ENCODE data around the gene IMP3. TPM values are rescaled to one million over a fixed set of nuclear protein-coding genes. Genes with fewer than 3 reads are reported as not detected.

IMP3 gene
- total RNA-seq, 1 donor from 2014 or later, result 54.9 TPM

DNA sequence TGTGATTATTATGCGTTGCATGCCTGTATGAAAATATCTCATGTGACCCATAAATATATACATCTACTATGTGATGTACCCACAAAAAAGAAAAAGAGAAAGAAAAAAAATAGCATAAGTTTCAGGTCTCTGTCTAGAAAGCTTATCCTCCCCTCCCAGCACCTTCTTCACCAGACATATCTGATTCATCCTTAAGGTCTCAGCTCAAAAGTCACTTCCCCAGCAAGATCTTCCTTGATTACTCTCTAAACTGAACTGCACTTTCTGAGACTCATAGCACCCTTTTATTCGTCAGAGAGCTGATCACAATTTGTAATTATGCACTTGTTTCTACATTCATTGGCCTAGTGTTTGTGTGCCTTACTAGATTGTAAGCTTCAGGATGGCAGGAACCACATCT is 49.8 kb downstream of the IMP3 start:
- H3K27me3 ChIP-seq, result no peaks in the 10 kb centered on the region
- peaks cover 18% of the 10 kb centered on the region for H3K36me3 ChIP-seq
- H3K4me1 ChIP-seq, result no peaks in the 10 kb centered on the region
- TF ChIP-seq, protein P1, sequence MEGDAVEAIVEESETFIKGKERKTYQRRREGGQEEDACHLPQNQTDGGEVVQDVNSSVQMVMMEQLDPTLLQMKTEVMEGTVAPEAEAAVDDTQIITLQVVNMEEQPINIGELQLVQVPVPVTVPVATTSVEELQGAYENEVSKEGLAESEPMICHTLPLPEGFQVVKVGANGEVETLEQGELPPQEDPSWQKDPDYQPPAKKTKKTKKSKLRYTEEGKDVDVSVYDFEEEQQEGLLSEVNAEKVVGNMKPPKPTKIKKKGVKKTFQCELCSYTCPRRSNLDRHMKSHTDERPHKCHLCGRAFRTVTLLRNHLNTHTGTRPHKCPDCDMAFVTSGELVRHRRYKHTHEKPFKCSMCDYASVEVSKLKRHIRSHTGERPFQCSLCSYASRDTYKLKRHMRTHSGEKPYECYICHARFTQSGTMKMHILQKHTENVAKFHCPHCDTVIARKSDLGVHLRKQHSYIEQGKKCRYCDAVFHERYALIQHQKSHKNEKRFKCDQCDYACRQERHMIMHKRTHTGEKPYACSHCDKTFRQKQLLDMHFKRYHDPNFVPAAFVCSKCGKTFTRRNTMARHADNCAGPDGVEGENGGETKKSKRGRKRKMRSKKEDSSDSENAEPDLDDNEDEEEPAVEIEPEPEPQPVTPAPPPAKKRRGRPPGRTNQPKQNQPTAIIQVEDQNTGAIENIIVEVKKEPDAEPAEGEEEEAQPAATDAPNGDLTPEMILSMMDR (IDR thresholded peaks at IDR 0.05), result no peak
- ATAC-seq, result no peak
- DNase-seq, result no peak
- H3K9me3 ChIP-seq, result no peaks in the 10 kb centered on the region
- no peak overlapping the region for H3K27ac ChIP-seq
- H3K4me3 ChIP-seq, result no peak overlapping the region
- intact Hi-C loops (cut with DNase I), result no loop called here

Other genes starting within 250 kb of the IMP3 start
- 56.0 TPM for gene SIN3A, start 188.5 kb downstream of the IMP3 start, total RNA-seq
- 26.0 TPM for gene PTPN9, start 60.9 kb downstream of the IMP3 start, total RNA-seq
- gene SNUPN, start 14.5 kb downstream of the IMP3 start, total RNA-seq, result 23.5 TPM
- gene SNX33, start 7.7 kb upstream of the IMP3 start, total RNA-seq, result 31.0 TPM
- 12.6 TPM for gene CSPG4, start 72.6 kb upstream of the IMP3 start, total RNA-seq
- 29.6 TPM for gene UBE2Q2, start 203.2 kb upstream of the IMP3 start, total RNA-seq

Measured in upper lobe of right lung (tissue), 1 donor.